ENCODE results near the gene ZNF697.

Gene ZNF697

GRCh38 chr1:119662034-119662437 is 14.0 kb upstream of the ZNF697 start:
- no peak for DNase-seq

GRCh38 chr1:119660253-119661083 is 12.4 kb upstream of the ZNF697 start:
- no peak for DNase-seq

- no peak for DNase-seq
Observed at GRCh38 chr1:119659628-119660027, 11.6 kb upstream of the ZNF697 start.

- DNase-seq, result no peak
Observed at GRCh38 chr1:119656410-119656955, 8.4 kb upstream of the ZNF697 start.

- no peak for DNase-seq
Observed at GRCh38 chr1:119655154-119655553, 7.1 kb upstream of the ZNF697 start.

GRCh38 chr1:119653839-119654170 is 5.7 kb upstream of the ZNF697 start:
- DNase-seq, result no peak

- DNase-seq, result no peak
Observed at GRCh38 chr1:119653135-119653838, 5.2 kb upstream of the ZNF697 start.

- no peak for DNase-seq
Observed at GRCh38 chr1:119652587-119652986, 4.5 kb upstream of the ZNF697 start.

GRCh38 chr1:119651641-119652040 is 3.6 kb upstream of the ZNF697 start:
- DNase-seq, result no peak

GRCh38 chr1:119651133-119651532 is 3.1 kb upstream of the ZNF697 start:
- DNase-seq, result no peak

- no peak for DNase-seq
Observed at GRCh38 chr1:119648620-119649004, 546 bp upstream of the ZNF697 start.

GRCh38 chr1:119647228-119647733 is 785 bp downstream of the ZNF697 start:
- no peak for DNase-seq

- DNase-seq, result no peak
Observed at GRCh38 chr1:119646521-119647227, 1.4 kb downstream of the ZNF697 start.

- DNase-seq, result no peak
Observed at GRCh38 chr1:119639109-119639508, 9.0 kb downstream of the ZNF697 start.

- DNase-seq, result no peak
Observed at GRCh38 chr1:119637710-119638109, 10.4 kb downstream of the ZNF697 start.

- no peak for DNase-seq
Observed at GRCh38 chr1:119636491-119637089, 11.5 kb downstream of the ZNF697 start.

- no peak for DNase-seq
Observed at GRCh38 chr1:119635811-119636390, 12.2 kb downstream of the ZNF697 start.

GRCh38 chr1:119634016-119634415 is 14.1 kb downstream of the ZNF697 start:
- DNase-seq, result peak; percentile 72

GRCh38 chr1:119633575-119633974 is 14.5 kb downstream of the ZNF697 start:
- DNase-seq, result no peak

- DNase-seq, result no peak
Observed at GRCh38 chr1:119632841-119633240, 15.2 kb downstream of the ZNF697 start.

GRCh38 chr1:119632103-119632490 is 16.0 kb downstream of the ZNF697 start:
- DNase-seq, result no peak

GRCh38 chr1:119631433-119632102 is 16.5 kb downstream of the ZNF697 start:
- DNase-seq, result peak; percentile 55
